HG02642 (cell line): Measurements from ENCODE around the gene R3HDM2.
"Not testable (repeated sequence)": the region's sequence is repeated elsewhere in the genome, so short reads cannot be mapped to it uniquely, and the experiment has no call there.

Source experiments
- ATAC-seq: cut with Tn5 transposase; IDR thresholded peaks from one replicate; pipeline ENCODE4 v1.9.1; 2021; ENCODE audit warnings: mild to moderate bottlenecking; ENCODE audit not compliant: unreplicated experiment, poor library complexity

Gene R3HDM2

DNA sequence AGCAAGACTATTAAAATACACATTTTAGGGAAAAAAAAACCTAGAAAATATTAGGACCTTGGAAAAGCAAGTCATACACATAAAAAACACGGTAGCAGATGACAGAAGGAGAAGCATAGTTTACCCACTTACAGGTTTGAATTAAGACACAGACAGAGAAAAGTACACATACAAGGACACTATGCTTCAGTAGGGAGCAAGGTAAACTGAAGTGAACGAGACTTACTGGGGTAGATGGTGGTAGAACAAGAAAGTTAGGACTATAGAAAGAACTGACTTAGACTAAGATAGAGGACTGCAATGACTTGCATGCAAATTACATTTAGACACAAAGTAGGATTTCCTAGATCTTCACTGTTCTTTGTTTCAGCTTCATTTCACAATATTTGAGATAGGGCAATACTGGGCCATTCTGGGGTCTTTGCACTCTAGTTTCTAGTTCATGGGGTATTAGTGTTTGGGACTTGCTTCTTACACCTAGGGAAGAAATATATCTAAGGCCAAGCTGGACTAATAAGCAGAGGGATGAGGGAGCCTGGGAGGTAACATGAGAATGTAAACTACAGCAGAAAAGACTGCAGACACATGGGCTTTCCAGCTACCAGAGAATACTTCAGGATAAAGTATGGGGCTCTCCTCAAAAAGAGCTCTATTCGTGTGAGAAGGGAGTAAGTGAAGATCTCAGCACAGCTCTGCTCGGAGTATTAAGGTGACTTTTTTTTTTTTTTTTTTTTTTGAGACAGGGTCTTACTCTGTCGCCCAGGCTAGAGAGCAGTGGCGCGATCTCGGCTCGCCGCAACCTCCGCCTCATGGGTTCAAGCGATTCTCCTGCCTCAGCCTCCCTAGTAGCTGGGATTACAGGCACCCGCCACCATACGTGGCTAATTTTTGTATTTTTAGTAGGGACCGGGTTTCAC lies 152.1 kb downstream of the R3HDM2 start:
- no peak for ATAC-seq

DNA sequence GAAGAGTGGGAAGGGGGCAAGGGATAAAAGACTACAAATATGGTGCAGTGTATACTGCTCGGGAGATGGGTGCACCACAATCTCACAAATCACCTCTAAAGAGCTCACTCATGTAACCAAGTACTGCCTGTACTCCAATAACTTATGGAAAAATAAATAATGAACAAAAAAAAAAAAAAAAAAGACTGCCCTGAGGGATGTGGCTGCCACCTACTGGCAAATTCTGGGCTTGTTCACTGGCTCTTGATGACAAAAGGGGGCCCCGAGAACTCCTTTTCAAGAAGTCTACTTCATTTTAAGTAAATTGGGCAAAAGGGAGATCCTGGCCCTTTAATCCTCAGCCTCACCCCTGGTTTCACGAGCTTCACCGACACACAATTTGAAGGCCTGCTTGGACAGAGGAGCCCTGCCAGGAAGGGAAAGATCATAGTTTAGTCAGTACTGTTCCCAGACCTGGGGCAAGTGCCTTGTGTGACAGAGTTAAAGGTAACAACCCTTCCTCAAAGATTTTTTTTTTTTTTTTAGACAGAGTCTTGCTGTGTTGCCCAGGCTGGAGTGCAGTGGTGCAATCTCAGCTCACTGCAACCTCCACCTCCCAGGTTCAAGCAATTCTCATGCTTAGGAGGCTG lies 153.8 kb downstream of the R3HDM2 start:
- ATAC-seq: no peak

DNA sequence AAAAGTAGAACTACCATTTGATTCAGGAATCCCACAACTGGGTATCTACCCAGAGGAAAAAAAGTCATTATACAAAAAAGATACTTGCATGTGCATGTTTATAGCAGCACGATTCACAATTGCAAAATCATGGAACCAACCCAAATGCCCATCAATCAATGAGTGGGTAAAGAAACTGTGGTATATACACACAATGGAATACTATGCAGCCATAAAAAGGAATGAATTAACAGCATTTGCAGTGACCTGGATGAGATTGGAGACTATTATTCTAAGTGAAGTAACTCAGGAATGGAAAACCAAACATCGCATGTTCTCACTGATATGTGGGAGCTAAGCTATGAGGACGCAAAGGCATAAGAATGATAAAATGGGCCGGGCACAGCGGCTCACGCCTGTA lies 154.6 kb downstream of the R3HDM2 start:
- not testable (repeated sequence) for ATAC-seq

DNA sequence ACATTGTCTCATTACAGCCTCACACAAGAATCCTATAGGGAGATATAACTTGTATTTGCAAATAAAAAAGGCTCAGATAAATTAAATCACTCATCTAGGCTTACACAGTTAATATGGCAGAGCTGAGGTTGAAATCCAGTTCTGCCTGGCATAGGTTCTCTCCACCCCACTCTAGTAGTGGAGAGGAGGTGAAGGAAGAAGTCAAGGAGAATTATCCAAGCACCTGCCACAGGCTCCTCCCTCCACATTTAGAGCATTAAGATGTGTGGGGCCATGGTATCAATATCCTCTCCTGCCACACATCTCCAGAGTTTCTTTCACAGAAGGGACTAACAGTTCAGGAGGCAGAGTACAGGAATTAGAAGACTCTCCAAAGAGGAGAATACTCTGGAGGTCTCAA lies 157.3 kb downstream of the R3HDM2 start:
- no peak for ATAC-seq

DNA sequence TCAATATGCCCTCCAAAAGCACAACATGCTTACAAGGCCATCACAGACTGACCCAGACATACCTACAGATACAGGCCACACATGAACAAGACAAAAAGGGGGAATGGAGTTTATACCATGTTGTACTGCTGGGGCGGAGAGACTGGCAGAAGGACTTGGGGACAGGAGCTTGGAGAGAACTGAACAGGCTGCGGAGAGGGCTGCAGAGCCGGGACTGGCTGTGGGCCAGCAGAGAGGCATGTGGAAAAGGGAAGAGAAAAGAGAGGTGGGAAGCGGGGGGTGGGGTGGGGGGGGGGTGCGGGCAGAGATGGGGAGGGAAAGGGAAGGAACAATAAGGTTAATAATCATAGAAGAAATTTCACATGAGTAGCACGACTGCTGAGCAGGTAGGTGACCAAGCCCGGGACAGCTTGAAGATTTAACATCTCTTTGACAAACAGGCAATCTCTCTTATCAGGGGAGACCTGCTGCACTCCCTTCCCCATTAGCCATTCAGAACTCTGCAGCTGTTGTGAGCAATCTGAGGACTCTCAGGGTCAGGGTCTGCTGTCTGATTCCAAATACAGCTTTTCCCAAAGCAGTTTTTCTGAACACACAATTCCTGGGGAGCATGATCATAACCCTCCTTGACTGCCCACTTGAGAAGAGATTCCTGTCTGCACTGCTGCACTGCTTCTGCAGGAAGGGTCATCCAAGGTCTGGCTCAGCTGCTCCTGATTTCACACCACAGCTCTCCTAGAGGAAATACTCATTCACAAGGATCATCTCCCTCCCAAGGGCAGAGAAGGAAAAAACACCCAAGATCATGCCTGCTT lies 158.3 kb downstream of the R3HDM2 start:
- no peak for ATAC-seq

DNA sequence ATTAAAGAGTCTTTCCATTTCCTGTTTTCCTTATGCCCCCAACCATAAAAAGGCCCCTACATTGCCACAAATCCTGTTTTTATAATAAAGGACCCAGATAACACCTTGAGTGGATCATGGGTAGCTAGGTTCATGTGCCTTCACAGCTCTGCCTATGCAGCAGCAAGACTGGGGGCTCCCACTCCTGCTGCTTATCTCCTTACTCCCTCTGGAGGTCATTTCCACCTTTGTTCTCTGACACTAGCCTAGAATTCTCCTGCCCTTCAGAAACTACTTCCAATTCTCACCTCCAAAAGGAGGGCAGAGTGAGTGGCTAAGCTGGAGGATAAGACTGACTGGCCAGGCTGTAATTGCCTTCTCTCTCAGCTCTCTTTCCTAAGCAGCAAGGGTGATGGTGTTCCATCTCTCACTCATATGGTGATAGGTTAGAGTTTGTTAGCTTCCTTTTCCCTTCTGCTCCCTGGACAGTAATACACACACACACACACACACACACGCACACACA lies 159.8 kb downstream of the R3HDM2 start:
- ATAC-seq: no peak

DNA sequence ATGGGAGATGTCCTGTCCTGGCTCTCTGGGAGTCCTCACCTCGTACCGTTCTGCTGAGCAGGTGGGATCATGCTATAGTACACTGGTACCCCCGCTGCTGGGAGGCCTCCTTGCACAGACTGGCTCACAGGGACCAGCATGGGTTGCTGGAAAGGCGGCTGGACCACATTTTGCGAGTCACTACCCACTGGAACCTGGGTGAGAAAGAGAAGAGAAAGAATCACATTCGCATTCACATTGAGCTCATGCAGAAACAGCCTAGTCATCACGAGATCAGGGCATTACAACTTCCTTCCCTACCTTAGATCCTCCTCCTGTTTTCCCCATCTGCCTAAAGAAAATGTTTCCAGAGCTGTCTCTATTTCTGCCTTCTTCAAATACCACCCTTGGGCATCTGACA lies 162.6 kb downstream of the R3HDM2 start:
- no peak for ATAC-seq

DNA sequence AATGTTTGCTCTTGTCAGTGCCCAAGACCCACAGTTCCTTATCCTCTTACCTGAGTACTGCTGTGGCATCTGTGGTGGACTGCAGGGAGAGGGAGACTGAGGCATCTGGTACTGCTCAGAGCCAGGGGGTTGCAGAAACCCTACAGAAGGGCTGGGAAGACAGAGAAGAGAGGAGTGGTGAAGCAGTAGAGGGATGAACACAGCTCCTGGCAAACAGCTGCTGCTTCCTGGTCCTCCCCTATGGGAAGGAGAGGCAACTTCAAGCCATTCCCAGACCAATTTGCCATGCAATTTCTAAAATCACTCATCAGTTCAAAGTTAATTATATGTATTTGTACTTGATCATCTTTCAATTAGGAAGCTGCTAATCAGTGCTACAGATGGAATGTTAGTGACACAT lies 164.2 kb downstream of the R3HDM2 start:
- ATAC-seq: no peak

DNA sequence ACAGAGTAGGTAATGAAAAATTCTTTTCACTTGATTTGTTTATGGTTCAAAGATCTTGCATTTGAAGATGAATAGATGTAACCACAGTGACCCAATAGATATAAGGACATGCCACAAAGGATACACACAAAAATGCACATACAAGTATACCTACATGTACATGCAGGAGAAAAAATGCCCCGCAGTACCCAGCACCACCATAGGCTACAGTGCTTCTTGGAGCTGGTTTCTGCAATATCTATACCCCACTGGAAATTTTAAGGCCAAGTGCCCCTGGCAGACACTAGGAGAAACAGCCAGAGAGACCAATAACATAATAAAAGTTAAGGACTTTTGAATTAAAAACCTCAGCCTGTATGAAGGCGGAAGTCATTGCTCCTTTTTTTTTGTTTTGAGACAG lies 167.7 kb downstream of the R3HDM2 start:
- ATAC-seq: no peak

DNA sequence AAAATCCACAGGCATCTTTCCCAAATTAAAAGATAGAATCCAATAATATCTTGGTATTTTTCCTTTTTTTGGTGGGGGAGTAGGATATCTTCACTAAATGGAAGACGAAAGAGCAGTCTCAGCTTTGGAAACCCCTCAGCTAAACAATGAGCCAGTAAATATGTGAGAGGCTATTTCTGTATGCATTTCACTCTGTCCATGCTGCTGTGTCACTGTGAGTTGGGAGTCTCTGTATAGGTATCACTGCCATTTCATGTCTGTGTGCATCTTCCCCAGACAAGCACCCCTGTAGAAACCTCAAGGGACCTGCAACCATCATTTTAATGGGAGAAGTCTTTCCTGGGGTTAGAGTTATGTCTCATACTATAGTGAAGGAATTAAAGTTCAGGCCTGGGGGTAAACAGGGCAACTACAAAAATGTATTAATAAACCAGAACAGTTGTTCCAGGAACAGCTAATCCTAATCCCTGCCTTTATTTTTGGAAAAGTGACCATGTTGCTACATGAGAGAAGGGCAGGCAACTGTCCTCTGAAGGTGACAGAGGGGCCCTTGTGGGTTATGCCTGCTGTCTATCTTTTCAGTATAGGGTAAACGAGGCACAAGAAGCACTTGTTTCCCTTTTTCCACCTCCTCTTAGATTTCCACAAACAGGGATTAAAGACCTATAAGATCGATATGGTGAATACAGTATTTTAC lies 168.6 kb downstream of the R3HDM2 start:
- ATAC-seq: no peak

DNA sequence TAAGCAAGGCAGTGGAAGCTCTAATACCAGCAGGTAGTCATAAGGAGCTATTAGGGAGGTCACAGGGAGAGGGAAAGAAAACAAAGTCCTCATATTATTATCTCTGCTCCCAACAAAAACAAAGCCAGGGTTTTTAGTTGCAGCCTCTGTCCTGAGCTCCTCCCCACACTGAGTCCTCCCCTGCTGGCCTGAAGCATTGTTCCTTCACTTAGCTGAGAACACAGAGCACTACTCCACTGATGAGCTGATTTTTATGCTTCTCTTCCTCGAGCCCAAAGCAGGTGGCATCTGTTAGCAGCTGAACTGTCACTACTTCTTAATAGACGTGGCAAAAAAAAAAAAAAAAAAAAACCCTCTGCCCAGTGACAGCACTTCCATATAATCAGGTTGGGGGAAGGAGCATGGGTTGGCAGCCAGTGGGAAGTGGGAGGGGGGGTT lies 169.4 kb downstream of the R3HDM2 start:
- no peak for ATAC-seq

DNA sequence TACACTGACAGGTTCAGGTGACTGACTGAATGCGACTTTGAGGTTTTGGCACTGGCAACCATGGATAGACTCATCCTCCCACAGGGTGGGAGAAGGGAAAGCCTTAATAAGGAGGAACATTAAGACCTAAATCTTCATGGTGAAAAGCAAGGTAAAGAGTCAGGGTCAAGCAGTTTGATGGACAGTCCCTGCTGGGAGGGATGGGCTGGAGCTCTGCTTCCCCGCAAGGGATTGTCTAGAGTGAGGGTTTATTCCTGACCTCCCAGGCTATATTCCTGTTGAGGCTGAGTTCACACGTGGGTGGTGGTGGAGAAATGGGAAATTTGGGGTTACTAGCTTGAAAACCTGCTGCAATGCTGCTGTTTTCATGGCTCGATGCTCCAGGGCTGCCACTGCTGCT lies 170.5 kb downstream of the R3HDM2 start:
- ATAC-seq: no peak

DNA sequence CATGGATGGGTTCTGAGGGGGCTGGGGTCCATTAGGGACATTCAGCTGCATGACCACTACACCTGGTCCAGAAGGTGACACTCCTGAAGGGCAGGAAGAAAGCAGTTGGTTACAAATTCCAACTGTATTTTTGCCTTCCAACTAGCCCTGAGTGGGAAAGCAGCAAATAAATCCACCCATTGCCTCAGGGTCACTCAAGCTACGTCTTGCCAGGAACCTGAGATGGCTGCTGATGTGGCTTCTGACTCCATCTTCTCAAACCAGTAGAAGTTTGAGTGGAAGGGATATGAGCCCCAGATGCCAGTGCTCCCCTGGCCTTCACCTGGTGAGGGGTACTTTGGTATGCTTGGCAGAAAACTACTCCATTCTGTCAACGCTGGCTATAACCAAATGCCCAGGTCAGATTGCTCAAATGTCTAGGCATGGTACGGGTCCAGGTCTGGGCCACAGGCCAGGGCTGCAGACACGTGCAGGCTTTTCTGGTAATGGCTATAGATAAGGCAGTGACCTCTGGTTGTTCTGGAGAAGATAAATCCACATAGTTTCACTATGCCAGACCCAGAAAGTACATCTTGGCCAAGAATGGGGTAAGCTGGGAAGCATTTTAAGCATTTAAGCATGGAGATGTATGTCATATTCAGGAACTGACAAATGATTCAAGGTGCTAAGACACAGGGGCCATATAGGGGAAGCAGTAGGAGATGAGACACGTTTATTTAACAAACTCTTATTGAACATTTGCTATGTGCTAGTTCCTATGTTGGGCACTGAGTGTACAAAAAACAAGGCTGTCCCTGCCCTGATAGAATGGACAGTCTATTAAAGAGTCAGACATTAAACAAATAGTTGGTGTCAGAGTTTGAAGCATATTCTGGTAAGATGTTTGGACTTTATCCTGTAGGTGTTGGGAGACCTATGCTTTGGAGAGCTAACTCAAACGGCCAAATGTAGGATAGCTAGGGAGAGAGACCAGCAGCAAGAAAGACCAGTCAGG lies 171.6 kb downstream of the R3HDM2 start:
- ATAC-seq: no peak

DNA sequence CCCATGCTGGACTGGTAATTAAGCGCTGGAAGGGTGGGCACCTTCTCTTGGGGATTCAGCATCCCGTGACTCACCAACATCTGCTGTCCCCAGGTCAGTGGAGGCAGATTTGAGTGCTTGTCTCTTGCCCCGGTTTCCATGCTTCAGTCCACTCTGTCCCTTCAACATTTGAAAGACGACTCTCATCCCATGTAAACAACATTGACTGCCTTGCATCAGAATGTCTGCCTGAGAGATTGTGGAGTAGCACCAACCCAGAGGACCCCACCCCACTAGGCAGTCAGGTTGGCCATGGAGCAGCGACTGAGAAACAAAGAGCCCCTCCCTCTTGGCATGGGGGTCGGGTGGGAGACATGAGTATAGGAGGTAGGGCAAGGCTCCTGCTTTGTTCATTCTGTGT lies 174.9 kb downstream of the R3HDM2 start:
- ATAC-seq: no peak

DNA sequence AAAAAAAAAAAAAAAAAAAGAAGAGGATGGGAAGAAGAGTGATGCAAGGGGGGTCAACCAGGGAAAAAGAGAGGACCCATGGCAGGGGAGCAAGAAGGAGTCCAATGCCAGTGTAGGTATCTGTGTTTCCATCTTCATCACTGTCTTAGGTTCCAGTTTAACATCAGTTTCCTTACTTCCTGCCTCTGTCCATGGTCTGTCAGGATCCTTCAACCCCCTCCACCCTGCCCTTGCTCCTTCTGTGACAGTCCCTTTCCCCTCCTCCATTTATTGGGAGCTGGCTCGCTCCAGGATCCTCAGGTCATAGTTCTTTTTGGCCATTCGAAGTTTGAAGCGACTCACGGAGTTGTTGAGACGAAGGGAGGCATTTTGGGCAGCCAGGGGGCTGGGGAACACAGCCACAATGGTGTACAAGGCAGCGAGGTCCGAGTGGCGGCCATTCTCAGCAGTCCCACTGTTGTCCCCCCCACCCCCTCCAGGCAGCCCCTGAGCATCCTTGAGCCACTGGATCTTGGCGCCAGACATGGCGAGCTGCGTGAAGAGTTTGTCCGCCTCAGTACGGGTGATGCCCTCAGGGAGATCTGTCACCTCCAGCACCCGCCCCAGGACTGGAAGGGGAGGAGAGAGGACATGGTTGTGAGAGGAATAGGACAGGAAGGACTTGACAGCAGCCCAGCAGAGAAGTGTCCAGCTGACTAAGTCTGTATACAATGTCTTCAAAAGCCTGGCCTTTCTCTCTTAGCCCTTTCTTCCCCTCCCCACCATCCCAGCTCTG lies 176.2 kb downstream of the R3HDM2 start:
- no peak for ATAC-seq

DNA sequence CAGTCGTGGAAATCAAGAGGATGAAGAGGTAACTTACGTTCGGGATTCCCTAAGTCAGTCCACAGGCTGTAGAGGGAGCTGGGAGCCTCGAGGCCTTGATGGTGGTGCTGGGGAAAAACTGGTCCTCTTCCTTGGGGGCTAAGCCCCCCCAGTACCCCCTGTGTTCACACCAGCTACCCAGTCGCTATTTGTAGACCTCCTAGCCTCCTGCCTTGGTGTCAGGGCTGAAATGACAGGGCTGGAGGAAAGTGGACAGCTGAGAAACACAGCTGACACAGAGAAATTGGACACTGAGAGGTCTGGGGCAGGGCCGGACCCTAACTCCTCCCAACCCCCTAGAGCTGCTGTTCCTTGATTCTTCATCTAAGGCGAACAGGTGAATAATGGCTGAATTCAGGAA lies 179.9 kb downstream of the R3HDM2 start, which contains the start of gene STAC3:
Gene STAC3 (minus strand): TSS at position 232 of the 400 bp plus-strand sequence. CDS start 1,551 bp downstream, outside the sequence.
- no peak for ATAC-seq

DNA sequence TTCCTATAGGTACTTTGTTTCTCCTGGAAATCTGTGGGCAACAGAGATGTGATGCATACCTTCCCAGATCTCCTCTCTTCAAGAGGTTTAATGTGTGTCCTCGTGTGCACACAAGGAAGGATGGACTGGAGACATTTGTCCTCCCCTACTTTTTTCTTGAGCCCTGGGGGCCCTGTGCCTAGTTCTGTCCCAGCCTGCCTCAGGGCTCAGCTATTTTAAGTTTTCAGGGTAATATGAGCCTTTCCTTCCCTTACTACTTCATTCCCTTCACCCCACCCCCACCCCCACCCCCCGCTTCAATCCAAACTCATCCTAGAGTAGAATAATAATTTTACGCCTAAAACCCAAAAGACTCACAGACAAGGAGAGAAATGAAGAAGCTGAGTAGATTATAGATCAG lies 180.3 kb downstream of the R3HDM2 start:
- ATAC-seq: no peak
